Lung (tissue), 12 donors: Measurements from ENCODE around the gene XCL2. TPM values are rescaled to one million over a fixed set of nuclear protein-coding genes. Genes with fewer than 3 reads are reported as not detected.

Experiments
- ATAC-seq: fragments of 200-7000 bp; cut with Tn5 transposase; one replicate; pipeline ENCODE4 v1.9.1; 2020; ENCODE audit warnings: moderate number of reproducible peaks; ENCODE audit not compliant: insufficient read depth, low FRiP score
- DNase-seq, 3 donors: peaks; one replicate each; pipeline ENCODE4 v3.0.0-alpha.2; 2013 to 2017
- H3K27ac ChIP-seq, 2 donors: one replicate each; pipeline ENCODE4 v1.5.1; 2013; ENCODE audit warnings: mild to moderate bottlenecking in 2 of 2, moderate library complexity in 2 of 2, control low read depth in 1 of 2, inconsistent platforms in 1 of 2, low read depth in 1 of 2, low read length in 1 of 2
- H3K27me3 ChIP-seq, 3 donors: one replicate each; pipeline ENCODE4 v1.5.1; 2013; ENCODE audit warnings: low read length in 2 of 3; ENCODE audit not compliant: control insufficient read depth in 3 of 3, insufficient read depth in 3 of 3
- H3K36me3 ChIP-seq, 4 donors: one replicate each; pipeline ENCODE4 v1.5.1; 2013; ENCODE audit warnings: low read length in 4 of 4, mild to moderate bottlenecking in 1 of 4, moderate library complexity in 1 of 4; ENCODE audit not compliant: control insufficient read depth in 4 of 4, insufficient read depth in 4 of 4
- H3K4me1 ChIP-seq, 5 donors: one replicate each; pipeline ENCODE4 v1.5.1; 2013; ENCODE audit warnings: low read length in 5 of 5, mild to moderate bottlenecking in 2 of 5, moderate library complexity in 1 of 5; ENCODE audit not compliant: control insufficient read depth in 5 of 5, insufficient read depth in 5 of 5
- H3K4me3 ChIP-seq: one replicate; pipeline ENCODE4 v1.5.1; 2013; ENCODE audit warnings: mild to moderate bottlenecking, control low read depth, moderate library complexity
- H3K9ac ChIP-seq, 2 donors: one replicate each; pipeline ENCODE4 v1.5.1; 2013; ENCODE audit warnings: low read length in 2 of 2, control low read depth in 1 of 2; ENCODE audit not compliant: insufficient read depth in 1 of 2
- H3K9me3 ChIP-seq, 4 donors: one replicate each; pipeline ENCODE4 v1.5.1; 2013; ENCODE audit warnings: low read length in 3 of 4, mild to moderate bottlenecking in 1 of 4, moderate library complexity in 1 of 4; ENCODE audit not compliant: control insufficient read depth in 4 of 4, insufficient read depth in 3 of 4
- WGBS, 2 donors: extraction: QIAGEN DNeasy Blood & Tissue Kit; methylation state at CpG; one replicate each; pipeline ENCODE4 v1.1.7; 2013; 5-methylcytosine and 5-hydroxymethylcytosine counted together
- polyA plus RNA-seq, 2 donors: library from polyadenylated mRNA; stranded (reverse); fragments of 200-250 nt; gene quantifications; one replicate each; pipeline ENCODE4 v1.2.1, GENCODE V29; 2013
- total RNA-seq, 2 donors: library from RNA; depleted of rRNA in 1 of 2; stranded (reverse); fragments of >200 nt in 1 of 2; gene quantifications; one replicate each; pipeline ENCODE4 v1.2.1, GENCODE V29; 2014 to 2021
- TF ChIP-seq, protein P1 (sequence below): IDR thresholded peaks from 2 replicates; pipeline ENCODE4 v1.5.1; 2012; ENCODE audit warnings: mild to moderate bottlenecking; ENCODE audit errors: control extremely low read depth, extremely low read depth
- donor health status: control.
- donor health status: control.
- donor health status: Bipolar disorder and iron deficiency.
- donor health status: healthy.
- donor health status: DM: yes; HTN: yes; CAD: no.

Gene XCL2
- total and polyA plus RNA-seq, 4 donors = 0.41 to 4.6 (median 0.92) TPM

DNA sequence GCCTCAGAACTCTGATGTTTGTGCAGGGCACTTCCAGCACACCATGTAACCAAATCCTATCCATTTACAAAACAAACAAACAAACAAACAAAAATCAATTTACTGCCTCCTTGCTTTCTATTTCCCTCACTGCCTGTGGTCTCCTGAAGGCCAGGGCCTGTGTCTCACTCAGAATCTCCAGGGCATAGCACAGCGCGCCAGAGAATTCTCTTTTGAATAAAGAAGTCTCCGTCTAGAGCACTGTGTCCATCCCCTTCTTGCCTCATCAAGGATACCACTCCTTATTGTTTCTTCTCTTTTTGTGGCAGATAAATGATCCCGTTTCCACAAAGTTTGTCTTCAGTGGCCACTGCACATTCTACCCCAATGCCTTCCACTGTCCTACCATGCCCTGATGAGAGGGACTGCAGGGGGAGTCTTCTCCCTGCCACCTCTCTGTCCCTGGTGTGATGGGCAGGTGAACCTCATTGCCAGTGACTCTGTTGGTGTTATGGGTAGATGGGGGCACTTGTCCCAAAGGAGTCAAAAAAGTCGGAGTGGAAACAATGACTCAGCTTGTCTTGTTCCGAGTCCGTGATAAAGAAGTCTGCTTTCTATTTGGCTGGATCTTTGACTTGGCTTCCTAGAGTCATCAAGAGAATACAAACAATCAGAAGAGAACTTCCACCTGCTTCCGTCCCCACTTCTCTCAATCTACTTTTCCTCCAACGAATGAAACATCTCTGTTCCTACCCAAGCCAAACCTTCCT, 30.0 kb downstream of the XCL2 start:
- no peaks in the 10 kb centered on the region for H3K36me3 ChIP-seq
- no peak overlapping the region for H3K4me3 ChIP-seq
- DNase-seq (peak in 2 of 3 donors; percentile 53 to 71), ATAC-seq (no peak)
- peaks cover 0 to 13% (median 4%) of the 10 kb centered on the region in 5 donors for H3K4me1 ChIP-seq
- H3K9me3 ChIP-seq = peaks cover 0 to 4% (median 0%) of the 10 kb centered on the region in 4 donors
- TF ChIP-seq, protein P1, sequence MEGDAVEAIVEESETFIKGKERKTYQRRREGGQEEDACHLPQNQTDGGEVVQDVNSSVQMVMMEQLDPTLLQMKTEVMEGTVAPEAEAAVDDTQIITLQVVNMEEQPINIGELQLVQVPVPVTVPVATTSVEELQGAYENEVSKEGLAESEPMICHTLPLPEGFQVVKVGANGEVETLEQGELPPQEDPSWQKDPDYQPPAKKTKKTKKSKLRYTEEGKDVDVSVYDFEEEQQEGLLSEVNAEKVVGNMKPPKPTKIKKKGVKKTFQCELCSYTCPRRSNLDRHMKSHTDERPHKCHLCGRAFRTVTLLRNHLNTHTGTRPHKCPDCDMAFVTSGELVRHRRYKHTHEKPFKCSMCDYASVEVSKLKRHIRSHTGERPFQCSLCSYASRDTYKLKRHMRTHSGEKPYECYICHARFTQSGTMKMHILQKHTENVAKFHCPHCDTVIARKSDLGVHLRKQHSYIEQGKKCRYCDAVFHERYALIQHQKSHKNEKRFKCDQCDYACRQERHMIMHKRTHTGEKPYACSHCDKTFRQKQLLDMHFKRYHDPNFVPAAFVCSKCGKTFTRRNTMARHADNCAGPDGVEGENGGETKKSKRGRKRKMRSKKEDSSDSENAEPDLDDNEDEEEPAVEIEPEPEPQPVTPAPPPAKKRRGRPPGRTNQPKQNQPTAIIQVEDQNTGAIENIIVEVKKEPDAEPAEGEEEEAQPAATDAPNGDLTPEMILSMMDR = no peak
- H3K27me3 ChIP-seq = no peaks in the 10 kb centered on the region
- peak overlapping the region in 1 of 2 donors; percentile 21 for H3K27ac ChIP-seq
- H3K9ac ChIP-seq = no peak overlapping the region
- 62 to 75% methylated on average over 9 of the region's 9 CpGs for WGBS, 2 donors

DNA sequence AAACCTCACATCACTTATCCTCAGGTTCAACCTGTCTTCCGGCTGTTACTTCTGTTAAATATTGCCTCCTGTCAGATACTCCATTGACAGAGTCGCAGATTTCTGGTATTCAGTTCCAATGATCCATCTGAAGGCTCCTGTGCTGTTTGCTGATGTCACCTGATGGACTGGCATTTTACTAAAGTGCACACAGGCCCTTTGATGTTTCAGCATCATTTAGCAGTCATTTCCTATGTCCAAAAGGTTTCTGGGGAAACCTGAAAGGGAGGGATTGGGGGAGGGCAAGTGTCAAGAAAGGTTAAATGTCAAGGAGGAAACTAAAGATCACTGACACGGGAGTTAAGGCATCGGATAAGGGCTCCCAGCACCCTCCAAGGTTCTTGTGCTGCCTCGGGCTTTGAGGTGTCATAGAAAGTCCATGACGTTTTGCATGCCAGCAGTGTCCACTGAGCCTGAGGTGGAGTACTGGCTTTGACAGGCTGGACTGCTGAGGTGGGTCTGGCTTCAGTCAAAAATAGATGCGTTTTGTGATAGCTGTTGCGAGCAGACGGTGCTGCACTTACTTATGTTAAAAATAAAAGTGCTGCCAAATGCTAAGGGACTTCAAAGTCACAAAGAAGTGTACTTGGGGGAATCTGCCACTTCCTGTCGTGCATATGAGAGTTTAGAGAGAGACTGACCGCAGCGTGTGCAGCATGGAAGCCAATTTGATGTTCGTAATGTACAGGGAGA, 30.8 kb downstream of the XCL2 start:
- Histone ChIP-seq H3K9ac (no peak overlapping the region), H3K36me3 (no peaks in the 10 kb centered on the region), H3K27ac (peak overlapping the region in 1 of 2 donors; percentile 52), H3K4me3 (no peak overlapping the region), H3K4me1 (peaks cover 0 to 13% (median 4%) of the 10 kb centered on the region in 5 donors), H3K27me3 (no peaks in the 10 kb centered on the region), H3K9me3 (peaks cover 0 to 4% (median 0%) of the 10 kb centered on the region in 4 donors)
- ATAC-seq (no peak), DNase-seq (peak in 1 of 3 donors; percentile 50)
- 70 to 82% methylated on average over 13 of the region's 13 CpGs for WGBS, 2 donors
- TF ChIP-seq, protein P1 = no peak

DNA sequence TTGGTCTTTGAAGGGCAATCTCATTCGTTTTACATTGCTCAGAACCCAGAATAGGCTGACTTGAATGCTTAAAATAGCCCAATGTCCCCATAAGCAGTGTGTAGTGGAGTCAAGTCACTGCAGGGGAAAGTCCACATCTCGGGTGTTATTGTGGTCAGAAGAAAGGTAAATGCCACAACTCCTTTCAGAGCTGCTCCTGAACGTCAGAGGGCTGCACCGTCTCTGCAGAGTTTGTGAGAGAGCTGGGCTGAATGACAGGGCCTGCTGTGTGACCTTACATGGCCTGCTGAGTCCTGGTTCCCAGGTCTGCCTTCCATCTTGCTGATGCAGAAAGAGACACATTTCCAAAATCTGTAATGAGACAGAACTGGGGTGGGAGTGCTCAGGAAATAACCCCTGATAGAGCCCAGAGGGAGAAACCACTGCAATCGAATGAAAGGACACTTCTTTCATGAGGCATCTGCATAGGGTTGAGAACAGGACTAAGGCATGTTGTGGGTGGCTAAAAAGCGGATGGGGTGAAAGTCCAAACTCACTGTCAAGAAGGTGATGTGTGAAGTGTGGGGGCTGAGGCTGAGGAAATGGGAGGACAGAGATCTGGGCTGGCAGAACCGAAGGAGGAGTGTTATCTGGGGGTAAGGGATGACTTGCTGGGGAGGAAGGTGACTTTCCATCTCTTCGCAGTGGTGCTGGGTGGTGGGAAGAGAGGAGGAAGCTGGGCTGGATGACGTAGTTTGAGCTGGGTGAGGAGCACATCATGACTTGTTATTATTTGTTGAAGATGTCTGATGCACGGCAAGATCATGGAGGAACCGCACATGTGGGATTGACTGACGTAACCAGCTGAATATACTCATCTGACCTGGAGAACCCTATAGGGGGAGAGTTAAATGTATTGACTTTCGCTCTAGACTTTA, 33.7 kb downstream of the XCL2 start:
- Histone ChIP-seq H3K9ac (no peak overlapping the region), H3K4me1 (peaks cover 0 to 13% (median 4%) of the 10 kb centered on the region in 5 donors), H3K27ac (no peak overlapping the region), H3K36me3 (no peaks in the 10 kb centered on the region), H3K4me3 (no peak overlapping the region), H3K9me3 (peaks cover 0 to 4% (median 0%) of the 10 kb centered on the region in 4 donors), H3K27me3 (no peaks in the 10 kb centered on the region)
- no peak for DNase-seq
- ATAC-seq = no peak
- TF ChIP-seq, protein P1 = no peak
- 82 to 88% methylated on average over 13 of the region's 13 CpGs for WGBS, 2 donors
